ENCODE results near the gene IQCN.

- TF ChIP-seq, protein P1, sequence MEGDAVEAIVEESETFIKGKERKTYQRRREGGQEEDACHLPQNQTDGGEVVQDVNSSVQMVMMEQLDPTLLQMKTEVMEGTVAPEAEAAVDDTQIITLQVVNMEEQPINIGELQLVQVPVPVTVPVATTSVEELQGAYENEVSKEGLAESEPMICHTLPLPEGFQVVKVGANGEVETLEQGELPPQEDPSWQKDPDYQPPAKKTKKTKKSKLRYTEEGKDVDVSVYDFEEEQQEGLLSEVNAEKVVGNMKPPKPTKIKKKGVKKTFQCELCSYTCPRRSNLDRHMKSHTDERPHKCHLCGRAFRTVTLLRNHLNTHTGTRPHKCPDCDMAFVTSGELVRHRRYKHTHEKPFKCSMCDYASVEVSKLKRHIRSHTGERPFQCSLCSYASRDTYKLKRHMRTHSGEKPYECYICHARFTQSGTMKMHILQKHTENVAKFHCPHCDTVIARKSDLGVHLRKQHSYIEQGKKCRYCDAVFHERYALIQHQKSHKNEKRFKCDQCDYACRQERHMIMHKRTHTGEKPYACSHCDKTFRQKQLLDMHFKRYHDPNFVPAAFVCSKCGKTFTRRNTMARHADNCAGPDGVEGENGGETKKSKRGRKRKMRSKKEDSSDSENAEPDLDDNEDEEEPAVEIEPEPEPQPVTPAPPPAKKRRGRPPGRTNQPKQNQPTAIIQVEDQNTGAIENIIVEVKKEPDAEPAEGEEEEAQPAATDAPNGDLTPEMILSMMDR (IDR thresholded peaks at IDR 0.05): no peak
- TF ChIP-seq POLR2A (IDR thresholded peaks at IDR 0.05): no peak
These were observed 55.7 kb downstream of the IQCN start for GRCh38 chr19:18218600-18218999.

Data from thyroid gland (tissue), 4 donors.